GM06990 (cell line): ENCODE data around the gene LATS2.

Experiments
- DNase-seq: peaks from one replicate; pipeline ENCODE4 v3.0.0-alpha.2; 2011; ENCODE audit not compliant: insufficient read length; ENCODE audit errors: extremely low read depth
- H3K27me3 ChIP-seq: replicated peaks from 2 replicates; pipeline ENCODE4 v1.6.0; 2011; ENCODE audit warnings: low read length; ENCODE audit not compliant: control insufficient read depth, insufficient read depth
- H3K36me3 ChIP-seq: 2 replicates; pipeline ENCODE4 v1.5.1; 2011; ENCODE audit warnings: low read length; ENCODE audit not compliant: control insufficient read depth, insufficient read depth
- H3K4me3 ChIP-seq: replicated peaks from 2 replicates; pipeline ENCODE4 v1.5.1; 2011; ENCODE audit warnings: low read depth, mild to moderate bottlenecking, control low read depth, low read length
- TF ChIP-seq, protein P1 (sequence below): IDR thresholded peaks from 2 replicates; pipeline ENCODE4 v1.5.1; 2011; ENCODE audit warnings: low read length, control low read depth, mild to moderate bottlenecking, inconsistent platforms; ENCODE audit not compliant: insufficient read depth, poor library complexity, severe bottlenecking

The LATS2 gene

GRCh38 chr13:21043898-21044297 lies 17.5 kb downstream of the LATS2 start:
- H3K4me3 ChIP-seq, result no peak overlapping the region
- TF ChIP-seq, protein P1, sequence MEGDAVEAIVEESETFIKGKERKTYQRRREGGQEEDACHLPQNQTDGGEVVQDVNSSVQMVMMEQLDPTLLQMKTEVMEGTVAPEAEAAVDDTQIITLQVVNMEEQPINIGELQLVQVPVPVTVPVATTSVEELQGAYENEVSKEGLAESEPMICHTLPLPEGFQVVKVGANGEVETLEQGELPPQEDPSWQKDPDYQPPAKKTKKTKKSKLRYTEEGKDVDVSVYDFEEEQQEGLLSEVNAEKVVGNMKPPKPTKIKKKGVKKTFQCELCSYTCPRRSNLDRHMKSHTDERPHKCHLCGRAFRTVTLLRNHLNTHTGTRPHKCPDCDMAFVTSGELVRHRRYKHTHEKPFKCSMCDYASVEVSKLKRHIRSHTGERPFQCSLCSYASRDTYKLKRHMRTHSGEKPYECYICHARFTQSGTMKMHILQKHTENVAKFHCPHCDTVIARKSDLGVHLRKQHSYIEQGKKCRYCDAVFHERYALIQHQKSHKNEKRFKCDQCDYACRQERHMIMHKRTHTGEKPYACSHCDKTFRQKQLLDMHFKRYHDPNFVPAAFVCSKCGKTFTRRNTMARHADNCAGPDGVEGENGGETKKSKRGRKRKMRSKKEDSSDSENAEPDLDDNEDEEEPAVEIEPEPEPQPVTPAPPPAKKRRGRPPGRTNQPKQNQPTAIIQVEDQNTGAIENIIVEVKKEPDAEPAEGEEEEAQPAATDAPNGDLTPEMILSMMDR, result no peak
- DNase-seq, result no peak
- H3K27me3 ChIP-seq, result no peaks in the 10 kb centered on the region
- no peaks in the 10 kb centered on the region for H3K36me3 ChIP-seq

- TF ChIP-seq, protein P1, result no peak
- Histone ChIP-seq H3K4me3 (no peak overlapping the region), H3K27me3 (no peaks in the 10 kb centered on the region), H3K36me3 (no peaks in the 10 kb centered on the region)
- DNase-seq, result no peak
Observed at GRCh38 chr13:21040120-21040826, 21.1 kb downstream of the LATS2 start.

- no peak for DNase-seq
- H3K36me3 ChIP-seq, result no peaks in the 10 kb centered on the region
- H3K4me3 ChIP-seq, result no peak overlapping the region
- no peaks in the 10 kb centered on the region for H3K27me3 ChIP-seq
- TF ChIP-seq, protein P1, result no peak
Observed at GRCh38 chr13:21039097-21039800, 22.1 kb downstream of the LATS2 start.

GRCh38 chr13:21037656-21038055 lies 23.7 kb downstream of the LATS2 start:
- H3K27me3 ChIP-seq, result no peaks in the 10 kb centered on the region
- no peak overlapping the region for H3K4me3 ChIP-seq
- DNase-seq, result no peak
- no peaks in the 10 kb centered on the region for H3K36me3 ChIP-seq
- TF ChIP-seq, protein P1, result no peak

GRCh38 chr13:21035498-21035897 lies 25.9 kb downstream of the LATS2 start:
- TF ChIP-seq, protein P1, result no peak
- H3K27me3 ChIP-seq, result no peaks in the 10 kb centered on the region
- no peak for DNase-seq
- no peaks in the 10 kb centered on the region for H3K36me3 ChIP-seq
- H3K4me3 ChIP-seq, result no peak overlapping the region
